Endothelial cell of umbilical vein (primary cell): ENCODE measurements around the gene BBS10. TPM values are rescaled to one million over a fixed set of nuclear protein-coding genes. Genes with fewer than 3 reads are reported as not detected.

Experiments used
- BruUV-seq: library from RNA; stranded (reverse); fragments of 400-500 nt; replicated peaks from 2 replicates; lab custom pipeline; 2021; lab: Mats Ljungman, UMichigan
- CTCF ChIA-PET: fragments of 300-600, 350-600 bp; sonication (Branson Sonifier 250); formaldehyde crosslinking; loops from one replicate; lab custom pipeline; 2021; ENCODE audit warnings: antibody characterized with exemption, inconsistent platforms; lab: Charles Lee
- POLR2A ChIA-PET: fragments of 300-600, 350-600 bp; sonication (Branson Sonifier 250); formaldehyde crosslinking; loops from one replicate; lab custom pipeline; 2021; ENCODE audit warnings: antibody characterized with exemption, inconsistent platforms; lab: Charles Lee
- DNase-seq: peaks from one replicate; pipeline ENCODE4 v3.0.0-alpha.2; 2011; ENCODE audit warnings: low read depth, low spot score
- FAIRE-seq: peaks from 2 replicates; lab custom pipeline; 2011; peaks lifted over from hg19 to GRCh38; lab: Jason Lieb, UNC
- H2AFZ ChIP-seq: 2 replicates; pipeline ENCODE4 v1.6.0; 2012; ENCODE audit warnings: low read depth, low read length, control low read depth, inconsistent platforms
- H3K27ac ChIP-seq: 2 replicates; pipeline ENCODE4 v1.5.1; 2011; ENCODE audit warnings: low read depth, mild to moderate bottlenecking, control low read depth, low read length, moderate library complexity; ENCODE audit not compliant: insufficient read depth
- H3K27me3 ChIP-seq, 2 experiments: 2 replicates each; pipeline versions ENCODE4 v1.6.0 to v1.6.1; 2011; ENCODE audit warnings: low read length in 2 of 2, mixed read lengths in 1 of 2; ENCODE audit not compliant: control insufficient read depth in 2 of 2, insufficient read depth in 2 of 2
- H3K36me3 ChIP-seq, 2 experiments: 2 replicates in 1 of 2; 3 replicates in 1 of 2; pipeline ENCODE4 v1.5.1; 2011; ENCODE audit warnings: low read length in 2 of 2, mild to moderate bottlenecking in 1 of 2, moderate library complexity in 1 of 2; ENCODE audit not compliant: control insufficient read depth in 2 of 2, insufficient read depth in 2 of 2; ENCODE audit errors: extremely low read depth in 1 of 2
- H3K4me1 ChIP-seq: 3 replicates; pipeline ENCODE4 v1.5.1; 2011; ENCODE audit warnings: mild to moderate bottlenecking, low read length; ENCODE audit not compliant: control insufficient read depth, insufficient read depth; ENCODE audit errors: extremely low read depth
- H3K4me2 ChIP-seq: 2 replicates; pipeline ENCODE4 v1.6.1; 2011; ENCODE audit warnings: low read length, control low read depth, mixed read lengths; ENCODE audit not compliant: insufficient read depth
- H3K4me3 ChIP-seq, 3 experiments: fragments of 200-600 bp in 1 of 3; sonication (generic), shearing (Covaris generic) in 1 of 3; replicated peaks in 1 of 3; 2 replicates each; pipeline ENCODE4 v1.5.1; 2011 to 2016; ENCODE audit warnings: control low read depth in 3 of 3, low read length in 3 of 3, mild to moderate bottlenecking in 2 of 3, inconsistent platforms in 1 of 3, low read depth in 1 of 3, moderate library complexity in 1 of 3; ENCODE audit not compliant: insufficient read depth in 1 of 3
- H3K79me2 ChIP-seq: 2 replicates; pipeline ENCODE4 v1.6.0; 2012; ENCODE audit warnings: low read length, inconsistent platforms; ENCODE audit not compliant: control insufficient read depth, insufficient read depth
- H3K9ac ChIP-seq: replicated peaks from 2 replicates; pipeline ENCODE3; 2011; ENCODE audit warnings: low read length, control low read depth; ENCODE audit not compliant: insufficient read depth; ENCODE audit errors: extremely low read depth
- H3K9me1 ChIP-seq: replicated peaks from 3 replicates; pipeline ENCODE4 v1.6.0; 2011; ENCODE audit warnings: mild to moderate bottlenecking, low read length; ENCODE audit not compliant: control insufficient read depth, insufficient read depth; ENCODE audit errors: extremely low read depth
- H3K9me3 ChIP-seq: replicated peaks from 2 replicates; pipeline ENCODE4 v1.5.1; 2012; ENCODE audit warnings: low read length, inconsistent platforms; ENCODE audit not compliant: control insufficient read depth, insufficient read depth
- H4K20me1 ChIP-seq: replicated peaks from 2 replicates; pipeline ENCODE3; 2011; ENCODE audit warnings: mild to moderate bottlenecking, low read length; ENCODE audit not compliant: control insufficient read depth, insufficient read depth; ENCODE audit errors: extremely low read depth
- EZH2 ChIP-seq: IDR thresholded peaks from 2 replicates; pipeline ENCODE4 v1.6.1; 2012; ENCODE audit warnings: borderline replicate concordance, low read depth, mild to moderate bottlenecking, moderate library complexity, low read length, inconsistent platforms; ENCODE audit not compliant: severe bottlenecking
- GATA2 ChIP-seq: IDR thresholded peaks from 2 replicates; pipeline ENCODE4 v1.7.0; 2011; ENCODE audit warnings: low read depth, mild to moderate bottlenecking, moderate library complexity, mixed read lengths, low read length; ENCODE audit not compliant: insufficient read length, insufficient read depth
- JUN ChIP-seq: IDR thresholded peaks from 2 replicates; pipeline ENCODE4 v1.6.1; 2011; ENCODE audit warnings: borderline replicate concordance, low read depth; ENCODE audit not compliant: insufficient read length, insufficient read depth
- POLR2A ChIP-seq: IDR thresholded peaks from 2 replicates; pipeline ENCODE4 v1.6.1; 2012; ENCODE audit warnings: low read depth, mild to moderate bottlenecking, control low read depth, low read length
- POLR2AphosphoS5 ChIP-seq: IDR thresholded peaks from 2 replicates; pipeline ENCODE4 v1.6.1; 2012; ENCODE audit warnings: low read depth, mild to moderate bottlenecking, control low read depth, low read length, moderate library complexity; ENCODE audit not compliant: insufficient read depth
- dilution Hi-C: fragments of 300-500 bp; cut with MboI; formaldehyde crosslinking; loops from one replicate; pipeline ENCODE4 v1.15.0; 2019; ENCODE audit warnings: low sequenced_read_pairs; ENCODE audit not compliant: extremely low pct_ligation_motif_present
- intact Hi-C: fragments of 100-400 bp; cut with micrococcal nuclease; formaldehyde crosslinking; loops from one replicate; pipeline ENCODE4 v1.10.0; 2022
- polyA plus RNA-seq, 4 experiments: library from polyadenylated mRNA; depleted of rRNA in 3 of 4; stranded (reverse) in 3 of 4; unstranded in 1 of 4; fragments of >200 nt; gene quantifications; 2 replicates each; pipeline versions ENCODE4 v1.2.1 to v1.2.3, GENCODE V29; 2011 to 2012; ENCODE audit warnings: missing spikeins in 1 of 4
- total RNA-seq: library from RNA; stranded (reverse); gene quantifications from 2 replicates; pipeline ENCODE4 v1.2.3, GENCODE V29; 2021
- TF ChIP-seq, protein P1 (sequence below): IDR thresholded peaks from 2 replicates; pipeline ENCODE4 v1.6.1; 2011; ENCODE audit not compliant: insufficient read depth, insufficient read length
- TF ChIP-seq, protein P2 (sequence below), 2 donors: IDR thresholded peaks; 1 replicate in 1 of 2; 2 replicates in 1 of 2; pipeline ENCODE4 v1.5.1; 2011; ENCODE audit warnings: low read length in 2 of 2, mild to moderate bottlenecking in 2 of 2, moderate library complexity in 2 of 2, control low read depth in 1 of 2, inconsistent platforms in 1 of 2, low read depth in 1 of 2; ENCODE audit not compliant: insufficient read depth in 1 of 2; ENCODE audit errors: extremely low read depth in 1 of 2

BBS10 gene
- total and polyA plus RNA-seq, 2 donors (not counting 3 experiments of a cell fraction or from before 2014, with no cell fraction given): 3.4 to 7.8 TPM

DNA sequence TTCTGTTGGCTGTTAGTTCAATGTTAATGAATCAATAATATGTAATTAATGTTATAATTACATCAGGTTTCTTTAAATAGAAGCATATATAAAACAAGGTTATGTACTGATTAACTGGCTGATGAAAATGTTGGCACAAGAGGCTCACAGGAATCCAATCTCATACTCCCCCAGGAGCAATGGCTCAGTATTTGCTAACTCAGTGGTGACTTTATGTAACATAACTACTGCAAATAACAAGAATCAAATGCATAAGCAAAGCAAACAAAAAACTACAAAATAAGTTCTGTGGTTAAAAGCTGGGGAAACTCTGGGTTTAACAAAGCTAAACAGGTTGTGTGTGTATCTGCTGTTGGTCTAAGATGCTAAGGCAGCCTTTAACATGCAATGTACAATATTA is 27.7 kb upstream of the BBS10 start:
- no peak overlapping the region for H2AFZ ChIP-seq
- H3K27me3 ChIP-seq: no peaks in the 10 kb centered on the region
- no peaks in the 10 kb centered on the region for H3K9me1 ChIP-seq
- H3K4me3 ChIP-seq: no peak overlapping the region
- CTCF ChIA-PET: no interaction called here
- H3K9ac ChIP-seq: no peak overlapping the region
- intact Hi-C loops (no loop called here), dilution Hi-C loops (no loop called here)
- no peak overlapping the region for H3K27ac ChIP-seq
- no peak overlapping the region for H3K4me2 ChIP-seq
- H3K9me3 ChIP-seq: no peaks in the 10 kb centered on the region
- POLR2A ChIA-PET: no interaction called here
- no peaks in the 10 kb centered on the region for H3K79me2 ChIP-seq
- TF ChIP-seq POLR2A: no peak
- TF ChIP-seq, protein P1, sequence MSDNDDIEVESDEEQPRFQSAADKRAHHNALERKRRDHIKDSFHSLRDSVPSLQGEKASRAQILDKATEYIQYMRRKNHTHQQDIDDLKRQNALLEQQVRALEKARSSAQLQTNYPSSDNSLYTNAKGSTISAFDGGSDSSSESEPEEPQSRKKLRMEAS: no peak
- no peak for TF ChIP-seq JUN
- TF ChIP-seq EZH2: no peak
- TF ChIP-seq POLR2AphosphoS5: no peak
- no peak for TF ChIP-seq GATA2
- H4K20me1 ChIP-seq: no peaks in the 10 kb centered on the region
- H3K36me3 ChIP-seq: no peaks in the 10 kb centered on the region
- BruUV-seq: no TSS peak
- no peak for FAIRE-seq
- DNase-seq: no peak
- no peaks in the 10 kb centered on the region for H3K4me1 ChIP-seq

DNA sequence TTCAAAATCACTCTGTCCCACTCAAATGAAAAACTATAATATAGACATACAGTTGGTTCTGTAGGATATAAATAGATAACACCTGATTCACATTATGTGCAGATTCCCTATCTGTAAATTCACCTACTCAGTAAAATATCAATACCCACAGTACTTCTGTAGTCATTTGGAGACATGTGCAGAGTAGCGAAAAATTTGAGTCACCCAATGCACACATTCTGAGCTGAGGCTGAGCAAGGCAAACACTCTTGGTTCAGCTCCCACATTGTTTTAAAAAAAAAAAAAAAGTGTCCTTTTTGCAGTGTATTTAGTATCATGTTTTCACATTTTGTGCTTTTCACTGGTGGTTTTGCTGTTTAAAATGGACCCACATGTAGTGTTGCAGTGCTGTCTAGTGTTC is 27.3 kb upstream of the BBS10 start:
- ChIA-PET CTCF (no interaction called here), POLR2A (no interaction called here)
- dilution Hi-C loops: no loop called here
- no peaks in the 10 kb centered on the region for H3K27me3 ChIP-seq
- no peak overlapping the region for H3K27ac ChIP-seq
- no peak overlapping the region for H2AFZ ChIP-seq
- no peaks in the 10 kb centered on the region for H3K4me1 ChIP-seq
- intact Hi-C loops: no loop called here
- BruUV-seq: no TSS peak
- DNase-seq (no peak), FAIRE-seq (no peak)
- H3K9me1 ChIP-seq: no peaks in the 10 kb centered on the region
- no peak overlapping the region for H3K4me2 ChIP-seq
- no peak overlapping the region for H3K4me3 ChIP-seq
- no peaks in the 10 kb centered on the region for H3K36me3 ChIP-seq
- no peaks in the 10 kb centered on the region for H3K79me2 ChIP-seq
- H3K9ac ChIP-seq: no peak overlapping the region
- H3K9me3 ChIP-seq: no peaks in the 10 kb centered on the region
- TF ChIP-seq, protein P2, sequence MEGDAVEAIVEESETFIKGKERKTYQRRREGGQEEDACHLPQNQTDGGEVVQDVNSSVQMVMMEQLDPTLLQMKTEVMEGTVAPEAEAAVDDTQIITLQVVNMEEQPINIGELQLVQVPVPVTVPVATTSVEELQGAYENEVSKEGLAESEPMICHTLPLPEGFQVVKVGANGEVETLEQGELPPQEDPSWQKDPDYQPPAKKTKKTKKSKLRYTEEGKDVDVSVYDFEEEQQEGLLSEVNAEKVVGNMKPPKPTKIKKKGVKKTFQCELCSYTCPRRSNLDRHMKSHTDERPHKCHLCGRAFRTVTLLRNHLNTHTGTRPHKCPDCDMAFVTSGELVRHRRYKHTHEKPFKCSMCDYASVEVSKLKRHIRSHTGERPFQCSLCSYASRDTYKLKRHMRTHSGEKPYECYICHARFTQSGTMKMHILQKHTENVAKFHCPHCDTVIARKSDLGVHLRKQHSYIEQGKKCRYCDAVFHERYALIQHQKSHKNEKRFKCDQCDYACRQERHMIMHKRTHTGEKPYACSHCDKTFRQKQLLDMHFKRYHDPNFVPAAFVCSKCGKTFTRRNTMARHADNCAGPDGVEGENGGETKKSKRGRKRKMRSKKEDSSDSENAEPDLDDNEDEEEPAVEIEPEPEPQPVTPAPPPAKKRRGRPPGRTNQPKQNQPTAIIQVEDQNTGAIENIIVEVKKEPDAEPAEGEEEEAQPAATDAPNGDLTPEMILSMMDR (IDR thresholded peaks at IDR 0.05; ENCODE audit: extremely low read depth in 1 of 2, insufficient read depth in 1 of 2, low read depth in 1 of 2, low read length in 2 of 2): no peak
- TF ChIP-seq GATA2: no peak
- no peaks in the 10 kb centered on the region for H4K20me1 ChIP-seq
